H9 (cell line): ENCODE data around the gene SPATA16. TPM values are rescaled to one million over a fixed set of nuclear protein-coding genes. Genes with fewer than 3 reads are reported as not detected.

Experiments
- DNase-seq: peaks from one replicate; pipeline ENCODE4 v3.0.0-alpha.2; 2017
- H2AFZ ChIP-seq: one replicate; pipeline ENCODE4 v1.6.1; 2013; ENCODE audit warnings: mild to moderate bottlenecking, low read length, control low read depth, moderate library complexity
- H2AK5ac ChIP-seq: 2 replicates; pipeline ENCODE4 v1.6.1; 2013; ENCODE audit warnings: low read length, control low read depth, mixed read lengths; ENCODE audit not compliant: insufficient read length
- H2BK120ac ChIP-seq: one replicate; pipeline ENCODE4 v1.6.1; 2013; ENCODE audit warnings: low read depth, mild to moderate bottlenecking, low read length, control low read depth, inconsistent platforms; ENCODE audit not compliant: poor library complexity, severe bottlenecking
- H2BK12ac ChIP-seq: 2 replicates; pipeline ENCODE4 v1.6.1; 2013; ENCODE audit warnings: low read length, control low read depth, mixed read lengths, low read depth; ENCODE audit not compliant: insufficient read length
- H2BK15ac ChIP-seq: 2 replicates; pipeline ENCODE4 v1.6.1; 2013; ENCODE audit warnings: low read depth, low read length, control low read depth
- H2BK20ac ChIP-seq: one replicate; pipeline ENCODE4 v1.6.1; 2013; ENCODE audit warnings: low read depth, mild to moderate bottlenecking, low read length, control low read depth, inconsistent platforms; ENCODE audit not compliant: poor library complexity, severe bottlenecking
- H2BK5ac ChIP-seq: 2 replicates; pipeline ENCODE4 v1.6.1; 2013; ENCODE audit warnings: low read length, control low read depth, mixed read lengths; ENCODE audit not compliant: insufficient read length
- H3K14ac ChIP-seq: 2 replicates; pipeline ENCODE4 v1.6.1; 2013; ENCODE audit warnings: low read length, control low read depth; ENCODE audit not compliant: insufficient read depth
- H3K18ac ChIP-seq: 2 replicates; pipeline ENCODE4 v1.6.1; 2013; ENCODE audit warnings: low read depth, mild to moderate bottlenecking, mixed read lengths, low read length, control low read depth; ENCODE audit not compliant: insufficient read length
- H3K23ac ChIP-seq: 2 replicates; pipeline ENCODE4 v1.6.1; 2013; ENCODE audit warnings: low read length, control low read depth, mixed read lengths, low read depth; ENCODE audit not compliant: insufficient read length
- H3K23me2 ChIP-seq: 2 replicates; pipeline ENCODE4 v1.6.1; 2013; ENCODE audit warnings: low read depth, mild to moderate bottlenecking, mixed read lengths, low read length, control low read depth; ENCODE audit not compliant: insufficient read length, poor library complexity, severe bottlenecking
- H3K27ac ChIP-seq: 2 replicates; pipeline ENCODE4 v1.5.1; 2013; ENCODE audit warnings: low read length, control low read depth, mixed read lengths, low read depth; ENCODE audit not compliant: insufficient read length
- H3K27me3 ChIP-seq: 2 replicates; pipeline ENCODE4 v1.6.1; 2013; ENCODE audit warnings: low read length, control low read depth, inconsistent platforms; ENCODE audit not compliant: insufficient read depth
- H3K4ac ChIP-seq: 2 replicates; pipeline ENCODE4 v1.6.1; 2013; ENCODE audit warnings: low read depth, mild to moderate bottlenecking, control low read depth, inconsistent platforms, low read length, moderate library complexity
- H3K4me1 ChIP-seq: 2 replicates; pipeline ENCODE4 v1.6.1; 2013; ENCODE audit warnings: low read length, control low read depth, inconsistent platforms; ENCODE audit not compliant: insufficient read depth
- H3K4me2 ChIP-seq: 2 replicates; pipeline ENCODE4 v1.6.1; 2013; ENCODE audit warnings: low read length, control low read depth, mixed read lengths; ENCODE audit not compliant: insufficient read length, insufficient read depth
- H3K56ac ChIP-seq: 2 replicates; pipeline ENCODE4 v1.6.1; 2013; ENCODE audit warnings: low read depth, mild to moderate bottlenecking, mixed read lengths, low read length, control low read depth; ENCODE audit not compliant: insufficient read length
- H3K79me1 ChIP-seq: 2 replicates; pipeline ENCODE4 v1.6.1; 2013; ENCODE audit warnings: low read depth, mild to moderate bottlenecking, moderate library complexity, low read length, control low read depth, inconsistent platforms; ENCODE audit not compliant: insufficient read depth, poor library complexity, severe bottlenecking
- H3K79me2 ChIP-seq: 2 replicates; pipeline ENCODE4 v1.6.1; 2013; ENCODE audit warnings: low read length, control low read depth, inconsistent platforms; ENCODE audit not compliant: insufficient read depth
- H3K9ac ChIP-seq: 2 replicates; pipeline ENCODE4 v1.6.1; 2013; ENCODE audit warnings: low read length, control low read depth, mixed read lengths; ENCODE audit not compliant: insufficient read length; ENCODE audit errors: extremely low read depth
- H3K9me3 ChIP-seq: one replicate; pipeline ENCODE4 v1.6.1; 2013; ENCODE audit warnings: low read depth, low read length, inconsistent platforms; ENCODE audit not compliant: control insufficient read depth
- H3T11ph ChIP-seq: one replicate; pipeline ENCODE4 v1.6.1; 2013; ENCODE audit warnings: mild to moderate bottlenecking, low read length, control low read depth, inconsistent platforms
- H4K20me1 ChIP-seq: one replicate; pipeline ENCODE4 v1.6.1; 2013; ENCODE audit not compliant: control insufficient read depth, insufficient read length, insufficient read depth
- H4K5ac ChIP-seq: 2 replicates; pipeline ENCODE4 v1.6.1; 2013; ENCODE audit warnings: low read depth, mild to moderate bottlenecking, mixed read lengths, low read length, control low read depth; ENCODE audit not compliant: insufficient read length
- H4K8ac ChIP-seq: replicated peaks from 2 replicates; pipeline ENCODE4 v1.6.1; 2013; ENCODE audit warnings: low read length, control low read depth, mixed read lengths, low read depth; ENCODE audit not compliant: insufficient read length
- H4K91ac ChIP-seq: 2 replicates; pipeline ENCODE4 v1.6.1; 2013; ENCODE audit warnings: low read depth, mild to moderate bottlenecking, moderate library complexity, mixed read lengths, low read length, control low read depth; ENCODE audit not compliant: insufficient read length
- H3K27ac Mint-ChIP-seq, 3 experiments: 2 replicates in 2 of 3; 3 replicates in 1 of 3; pipeline ENCODE4 v1.8.0; 2020 to 2021; ENCODE audit warnings: mixed read lengths in 3 of 3, mild to moderate bottlenecking in 1 of 3, moderate library complexity in 1 of 3
- H3K27me3 Mint-ChIP-seq: 2 replicates; pipeline ENCODE4 v1.8.0; 2021; ENCODE audit warnings: low read depth, mild to moderate bottlenecking, moderate library complexity, mixed read lengths
- H3K36me3 Mint-ChIP-seq, 3 experiments: 2 replicates in 2 of 3; 3 replicates in 1 of 3; pipeline ENCODE4 v1.8.0; 2020 to 2021; ENCODE audit warnings: low read depth in 3 of 3, mixed read lengths in 3 of 3; ENCODE audit not compliant: insufficient read depth in 1 of 3
- H3K4me1 Mint-ChIP-seq, 2 experiments: 2 replicates each; pipeline ENCODE4 v1.8.0; 2020; ENCODE audit warnings: mixed read lengths in 2 of 2
- H3K4me3 Mint-ChIP-seq, 2 experiments: 2 replicates in 1 of 2; 3 replicates in 1 of 2; pipeline ENCODE4 v1.8.0; 2020 to 2021; ENCODE audit warnings: mild to moderate bottlenecking in 2 of 2, mixed read lengths in 2 of 2, moderate library complexity in 1 of 2
- H3K9me3 Mint-ChIP-seq, 2 experiments: 2 replicates in 1 of 2; 3 replicates in 1 of 2; pipeline ENCODE4 v1.8.0; 2020; ENCODE audit warnings: mild to moderate bottlenecking in 2 of 2, mixed read lengths in 2 of 2, moderate library complexity in 1 of 2
- WGBS: extraction: QIAGEN DNeasy Blood & Tissue Kit; methylation state at CpG from one replicate; pipeline ENCODE4 v1.1.7; 2013; ENCODE audit warnings: missing lambda C conversion rate, low lambda C conversion rate, mixed read lengths; ENCODE audit not compliant: insufficient read length; ENCODE audit errors: extremely low coverage; 5-methylcytosine and 5-hydroxymethylcytosine counted together
- total RNA-seq: library from RNA; stranded (reverse); gene quantifications from 2 replicates; pipeline ENCODE4 v1.2.1, GENCODE V29; 2021
- TF ChIP-seq, protein P1 (sequence below): fragments of 200-600 bp; sonication (generic); conservative IDR thresholded peaks from 3 replicates; pipeline ENCODE4 v1.8.0; 2021; ENCODE audit warnings: antibody characterized with exemption, mild to moderate bottlenecking

The SPATA16 gene
- total RNA-seq, 1 experiment from 2014 or later = not detected

DNA sequence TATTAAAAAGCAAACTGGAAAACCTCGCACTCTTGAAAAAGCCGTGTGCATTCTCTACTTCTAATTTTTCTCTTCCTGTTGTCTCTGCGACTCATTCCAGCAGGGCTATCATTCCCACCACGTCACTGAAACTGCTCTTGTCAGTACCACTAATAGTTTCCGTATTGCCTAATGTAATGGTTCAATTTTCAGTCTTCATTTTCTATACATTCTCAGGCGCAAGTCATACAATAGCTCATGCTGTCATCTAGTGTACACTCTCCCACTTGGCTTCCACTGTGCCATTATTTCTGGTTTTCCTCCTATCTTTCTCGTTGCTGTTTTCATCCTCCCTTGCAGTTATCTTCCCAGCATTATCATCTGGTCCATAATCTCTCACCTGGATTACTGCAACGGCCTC is 160.2 kb downstream of the SPATA16 start:
- H2BK20ac ChIP-seq = no peak overlapping the region
- Mint-ChIP-seq H3K4me1 (peaks cover 0 to 2% of the 10 kb centered on the region in 2 experiments; a peak in 1 of 4 replicates), H3K4me3 (no peak overlapping the region), H3K9me3 (no peaks in the 10 kb centered on the region), H3K27ac (no peak overlapping the region), H3K36me3 (no peaks in the 10 kb centered on the region), H3K27me3 (no peaks in the 10 kb centered on the region)
- no peak overlapping the region for H3K27ac ChIP-seq
- no peak overlapping the region for H4K5ac ChIP-seq
- no peak overlapping the region for H4K91ac ChIP-seq
- no peak overlapping the region for H2BK120ac ChIP-seq
- H3K14ac ChIP-seq = no peak overlapping the region
- no peaks in the 10 kb centered on the region for H3K23me2 ChIP-seq
- no peak overlapping the region for H3K23ac ChIP-seq
- no peaks in the 10 kb centered on the region for H3K27me3 ChIP-seq
- H4K8ac ChIP-seq = no peak overlapping the region
- H3K79me2 ChIP-seq = no peaks in the 10 kb centered on the region
- H3K9me3 ChIP-seq = no peaks in the 10 kb centered on the region
- DNase-seq = no peak
- no peaks in the 10 kb centered on the region for H3K4me1 ChIP-seq
- no peak overlapping the region for H2BK12ac ChIP-seq
- no peak overlapping the region for H2BK15ac ChIP-seq
- no peaks in the 10 kb centered on the region for H3K79me1 ChIP-seq
- no peak overlapping the region for H3K4me2 ChIP-seq
- TF ChIP-seq, protein P1, sequence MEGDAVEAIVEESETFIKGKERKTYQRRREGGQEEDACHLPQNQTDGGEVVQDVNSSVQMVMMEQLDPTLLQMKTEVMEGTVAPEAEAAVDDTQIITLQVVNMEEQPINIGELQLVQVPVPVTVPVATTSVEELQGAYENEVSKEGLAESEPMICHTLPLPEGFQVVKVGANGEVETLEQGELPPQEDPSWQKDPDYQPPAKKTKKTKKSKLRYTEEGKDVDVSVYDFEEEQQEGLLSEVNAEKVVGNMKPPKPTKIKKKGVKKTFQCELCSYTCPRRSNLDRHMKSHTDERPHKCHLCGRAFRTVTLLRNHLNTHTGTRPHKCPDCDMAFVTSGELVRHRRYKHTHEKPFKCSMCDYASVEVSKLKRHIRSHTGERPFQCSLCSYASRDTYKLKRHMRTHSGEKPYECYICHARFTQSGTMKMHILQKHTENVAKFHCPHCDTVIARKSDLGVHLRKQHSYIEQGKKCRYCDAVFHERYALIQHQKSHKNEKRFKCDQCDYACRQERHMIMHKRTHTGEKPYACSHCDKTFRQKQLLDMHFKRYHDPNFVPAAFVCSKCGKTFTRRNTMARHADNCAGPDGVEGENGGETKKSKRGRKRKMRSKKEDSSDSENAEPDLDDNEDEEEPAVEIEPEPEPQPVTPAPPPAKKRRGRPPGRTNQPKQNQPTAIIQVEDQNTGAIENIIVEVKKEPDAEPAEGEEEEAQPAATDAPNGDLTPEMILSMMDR = no peak
- no peak overlapping the region for H3K18ac ChIP-seq
- no peaks in the 10 kb centered on the region for H4K20me1 ChIP-seq
- H3K56ac ChIP-seq = no peak overlapping the region
- no peak overlapping the region for H3K4ac ChIP-seq
- no peak overlapping the region for H2BK5ac ChIP-seq
- no peak overlapping the region for H3T11ph ChIP-seq
- no CpG with 5 or more reads among the region's 8 CpGs for WGBS
- no peak overlapping the region for H3K9ac ChIP-seq
- no peak overlapping the region for H2AFZ ChIP-seq
- H2AK5ac ChIP-seq = no peak overlapping the region
